Activated CD4-positive, CD25-positive, alpha-beta regulatory T cell treated with anti-CD3 and anti-CD28 coated beads, Interleukin-2, amount 50 U/mL, for 24 hours (primary cell): ENCODE data around the gene PSMD3.
"Not testable (repeated sequence)": the region's sequence is repeated elsewhere in the genome, so short reads cannot be mapped to it uniquely, and the experiment has no call there.

ENCODE experiments used
- ATAC-seq, 2 donors: fragments of 150-1000 bp; cut with Tn5 transposase; one replicate each; pipeline ENCODE4 v1.10.0; 2021; ENCODE audit warnings: mild to moderate bottlenecking in 1 of 2, moderate library complexity in 1 of 2

The PSMD3 gene

DNA sequence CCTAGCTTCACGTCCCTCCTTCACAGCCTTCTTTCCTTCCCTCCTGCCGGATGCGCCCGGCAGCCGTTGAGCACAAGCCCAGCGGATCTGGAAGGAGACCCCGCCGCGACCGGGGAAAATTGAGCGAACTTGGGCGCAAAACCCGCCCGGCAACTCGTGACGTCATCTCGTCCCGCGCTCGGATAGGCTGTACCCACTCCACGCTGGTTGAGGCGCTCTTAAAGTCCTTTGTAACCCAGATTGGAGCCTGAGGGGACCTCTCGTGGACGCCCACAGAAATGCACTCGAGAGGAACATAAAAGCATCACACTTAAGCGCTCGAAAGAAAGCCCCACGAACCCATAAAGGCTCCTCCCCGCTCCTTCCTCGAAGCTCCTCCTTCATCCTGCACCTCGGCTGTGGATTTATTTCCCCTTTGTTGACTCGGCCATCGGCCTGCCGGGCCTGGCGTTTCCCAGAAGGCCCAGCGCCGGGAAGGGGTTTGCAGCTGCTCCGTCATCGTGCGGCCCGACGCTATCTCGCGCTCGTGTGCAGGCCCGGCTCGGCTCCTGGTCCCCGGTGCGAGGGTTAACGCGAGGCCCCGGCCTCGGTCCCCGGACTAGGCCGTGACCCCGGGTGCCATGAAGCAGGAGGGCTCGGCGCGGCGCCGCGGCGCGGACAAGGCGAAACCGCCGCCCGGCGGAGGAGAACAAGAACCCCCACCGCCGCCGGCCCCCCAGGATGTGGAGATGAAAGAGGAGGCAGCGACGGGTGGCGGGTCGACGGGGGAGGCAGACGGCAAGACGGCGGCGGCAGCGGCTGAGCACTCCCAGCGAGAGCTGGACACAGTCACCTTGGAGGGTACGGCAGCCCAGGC is at the start of gene PSMD3:
TSS of gene PSMD3 (plus strand) at position 457 of the 856 bp plus-strand sequence. CDS start at position 621, 164 bp downstream.
- ATAC-seq, result peak; percentile 97

DNA sequence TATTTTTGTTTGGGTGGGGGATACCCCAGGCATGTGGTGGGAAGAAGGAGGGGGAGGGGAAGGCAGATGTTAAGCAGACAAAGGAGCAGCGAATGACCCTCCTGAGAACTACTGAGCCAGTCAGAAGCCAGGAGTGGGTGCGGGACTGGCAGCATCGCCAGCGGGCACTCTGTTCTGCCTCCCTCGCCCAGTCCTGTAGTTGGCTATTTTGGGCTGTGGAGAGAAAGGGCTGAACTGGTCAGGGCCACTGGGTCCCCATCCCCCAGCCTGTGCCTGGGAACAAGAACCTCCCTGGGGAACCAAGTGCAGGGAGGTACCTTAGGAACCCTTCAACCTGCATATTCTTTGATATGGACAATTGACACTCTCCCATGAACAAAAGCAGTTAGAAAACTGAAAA is 46.7 kb upstream of the PSMD3 start:
- no peak for ATAC-seq

DNA sequence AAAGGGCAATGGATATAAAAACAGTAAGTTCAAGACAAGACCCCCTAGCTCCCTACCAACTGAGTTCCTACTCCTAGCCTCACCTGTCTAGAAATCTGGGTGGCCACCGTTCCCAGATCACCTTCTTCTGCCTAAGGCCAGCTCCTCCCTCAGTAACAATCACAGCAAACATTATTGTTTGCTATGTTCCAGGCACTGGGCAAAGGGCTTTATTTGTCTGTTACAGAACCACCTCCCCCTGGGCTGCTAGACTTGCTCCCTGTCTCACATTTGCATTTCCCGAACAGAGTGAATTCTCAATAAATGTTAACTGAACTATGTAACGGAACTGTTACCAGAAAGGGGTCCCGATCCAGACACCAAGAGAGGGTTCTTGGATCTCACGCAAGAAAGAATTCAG is 46.3 kb upstream of the PSMD3 start:
- ATAC-seq, result no peak

DNA sequence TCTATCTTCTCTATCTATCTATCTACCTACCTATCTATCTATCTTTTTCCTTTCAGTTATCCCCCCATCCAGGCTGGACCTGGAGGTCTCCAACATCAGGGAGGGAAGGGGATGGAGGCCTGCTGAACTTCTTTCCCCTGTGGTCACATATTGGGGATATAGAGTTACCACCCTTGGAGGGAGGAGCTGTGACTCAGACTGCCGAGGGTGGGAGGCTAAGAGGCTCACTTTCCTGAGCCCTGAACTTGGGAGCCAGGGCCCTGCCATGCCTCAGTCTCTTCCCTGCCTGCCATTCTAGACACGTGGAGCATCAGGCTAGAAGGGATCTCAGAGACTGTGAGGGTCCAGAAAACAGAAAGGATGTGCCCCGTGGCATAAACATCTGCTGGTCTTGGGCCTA is 44.7 kb upstream of the PSMD3 start:
- no peak for ATAC-seq

DNA sequence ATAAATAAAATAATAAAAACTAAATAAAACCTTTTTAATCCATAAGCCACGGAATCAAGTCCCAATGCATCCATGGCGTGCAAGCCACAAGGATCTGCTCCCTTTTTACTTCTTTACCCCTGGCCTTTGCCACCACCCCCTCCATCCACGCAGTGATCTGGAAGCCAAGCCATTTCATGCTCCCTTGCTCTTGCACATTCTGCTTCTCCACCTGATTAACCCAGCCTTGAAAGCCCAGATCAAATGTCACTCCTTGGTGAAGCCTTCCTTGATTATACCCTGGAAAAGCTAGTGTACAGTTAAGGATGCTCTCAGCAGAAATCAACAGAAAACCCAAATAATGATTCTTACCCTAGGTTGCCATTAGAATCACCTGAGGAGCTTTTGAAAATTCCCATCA is 43.2 kb upstream of the PSMD3 start:
- no peak for ATAC-seq

DNA sequence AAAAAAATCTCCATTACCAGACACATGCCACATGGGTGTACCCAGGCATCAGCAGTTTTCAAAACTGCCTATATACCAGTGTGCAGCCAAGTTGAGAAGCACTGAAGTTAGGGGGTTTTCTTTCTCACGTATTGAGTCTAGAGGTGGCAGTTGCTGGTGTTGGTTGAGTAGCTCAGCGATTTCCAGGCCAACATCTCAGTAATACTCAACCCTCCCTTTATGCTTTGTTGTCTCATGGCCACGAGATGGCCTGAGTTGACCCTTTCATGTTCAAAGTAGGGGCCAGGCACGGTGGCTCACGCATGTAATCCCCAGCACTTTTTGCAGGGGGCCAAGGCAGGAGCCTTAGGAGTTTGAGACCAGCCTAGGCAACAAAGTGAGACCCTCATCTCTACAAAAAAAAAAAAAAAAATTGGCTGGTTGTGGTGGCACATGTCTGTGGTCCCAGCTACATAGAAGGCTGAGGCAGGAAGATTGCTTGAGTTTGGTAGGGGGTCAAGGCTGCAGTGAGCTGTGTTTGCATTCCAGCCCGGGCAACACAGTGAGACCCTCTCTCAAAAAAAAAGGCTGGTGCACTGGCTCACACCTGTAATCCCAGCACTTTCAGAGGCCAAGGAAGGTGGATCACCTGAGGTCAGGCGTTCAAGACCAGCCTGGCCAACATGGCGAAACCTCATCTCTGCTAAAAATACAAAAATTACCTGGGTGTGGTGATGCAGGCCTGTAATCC is 42.3 kb upstream of the PSMD3 start:
- ATAC-seq, result no peak

DNA sequence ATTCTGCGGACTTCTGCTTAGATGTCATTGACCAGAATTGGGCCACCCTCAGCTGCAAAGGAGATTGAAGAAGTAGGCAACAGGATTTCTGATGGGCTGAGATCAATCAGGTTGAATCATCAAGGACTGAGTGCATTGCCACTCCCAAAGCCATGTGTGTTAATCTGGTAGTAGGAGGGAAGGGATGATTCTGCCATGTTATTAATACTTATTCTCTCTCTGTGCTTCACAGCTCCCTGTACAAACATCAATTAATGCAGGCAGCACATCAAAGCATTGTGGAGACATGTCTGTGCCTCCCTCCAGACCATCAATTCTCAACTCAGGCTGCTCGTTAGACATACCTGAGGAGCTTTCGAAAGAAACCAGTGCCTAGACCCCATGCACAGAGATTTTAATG is 41.5 kb upstream of the PSMD3 start:
- no peak for ATAC-seq

DNA sequence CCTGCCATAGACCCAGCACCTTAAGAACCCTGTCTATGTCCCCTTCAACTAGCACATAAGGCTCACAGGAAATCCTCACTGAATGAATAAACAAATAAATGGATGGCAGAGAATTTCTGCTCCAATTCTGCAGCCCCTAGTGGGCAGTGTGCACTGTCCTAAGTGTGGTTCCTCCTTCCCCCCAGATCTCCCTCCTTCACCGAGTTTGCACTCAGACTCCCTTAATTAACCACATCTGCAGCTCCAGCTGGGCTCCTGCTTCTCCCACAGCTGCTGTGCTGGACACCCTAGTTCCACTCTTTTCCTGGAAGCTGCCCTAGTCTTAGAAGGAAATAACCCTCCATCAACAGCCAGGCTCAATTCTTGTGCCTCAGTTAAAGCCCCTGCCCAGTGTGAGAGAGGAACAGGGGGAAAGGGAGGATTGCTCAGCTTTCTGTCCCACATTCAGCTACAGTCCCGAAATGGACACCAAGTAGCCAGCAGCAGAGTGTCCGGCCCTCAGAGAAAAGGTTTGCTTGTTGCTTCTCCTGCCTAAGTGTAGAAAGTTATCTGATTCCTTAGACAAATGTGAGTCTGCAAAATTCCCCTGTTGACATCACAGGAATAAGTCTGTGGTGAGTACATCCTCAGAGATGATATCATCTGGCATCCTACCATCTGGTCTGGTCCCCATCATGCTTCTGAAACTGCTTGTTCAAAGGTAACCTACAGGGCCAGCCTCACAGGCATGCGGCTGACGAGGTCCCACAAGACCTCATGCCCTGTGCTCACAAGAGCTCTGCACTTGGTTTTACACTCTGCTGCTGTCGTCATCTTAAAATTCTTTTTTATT is 40.8 kb upstream of the PSMD3 start:
- peak; percentile 99 for ATAC-seq

DNA sequence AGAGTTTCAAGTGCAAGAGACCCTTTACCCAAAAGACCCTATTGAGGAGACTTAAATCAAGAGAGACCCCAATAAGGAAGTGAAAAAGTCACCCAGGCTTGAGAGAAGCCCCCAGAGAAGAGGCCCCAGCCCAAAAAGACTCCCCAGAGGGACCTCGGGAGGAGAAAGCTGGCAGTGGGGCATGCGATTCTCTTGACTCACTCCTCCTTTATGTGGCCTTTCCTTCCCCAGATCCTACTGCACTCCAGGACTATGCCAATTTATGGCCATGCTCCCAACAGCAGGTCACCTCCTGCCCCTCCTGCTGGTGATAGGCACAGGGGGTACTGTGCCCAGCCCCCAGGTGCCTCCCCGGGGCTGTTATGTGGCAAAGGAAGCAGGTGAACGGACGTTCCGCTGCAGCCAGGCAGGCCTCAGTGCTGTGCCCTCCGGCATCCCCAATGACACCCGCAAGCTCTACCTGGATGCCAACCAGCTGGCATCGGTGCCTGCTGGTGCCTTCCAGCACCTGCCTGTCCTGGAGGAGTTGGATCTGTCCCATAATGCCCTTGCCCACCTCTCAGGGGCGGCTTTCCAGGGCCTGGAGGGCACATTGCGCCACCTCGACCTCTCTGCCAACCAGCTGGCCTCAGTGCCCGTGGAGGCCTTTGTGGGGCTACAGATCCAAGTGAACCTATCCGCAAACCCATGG is 36.8 kb upstream of the PSMD3 start:
- no peak for ATAC-seq

DNA sequence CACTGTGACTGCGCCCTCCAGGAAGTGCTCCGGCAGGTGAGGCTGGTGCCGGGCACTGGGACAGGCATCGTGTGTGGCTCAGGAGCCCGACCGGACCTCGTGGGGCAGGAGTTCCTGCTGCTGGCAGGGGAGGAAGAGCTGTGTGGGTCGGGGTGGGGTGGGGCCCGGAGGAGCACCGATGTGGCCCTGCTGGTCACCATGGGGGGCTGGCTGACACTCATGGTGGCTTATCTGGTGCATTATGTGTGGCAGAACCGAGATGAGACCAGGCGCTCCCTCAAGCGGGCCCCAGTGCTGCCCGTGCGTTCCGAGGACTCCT is 36.3 kb upstream of the PSMD3 start:
- no peak for ATAC-seq

DNA sequence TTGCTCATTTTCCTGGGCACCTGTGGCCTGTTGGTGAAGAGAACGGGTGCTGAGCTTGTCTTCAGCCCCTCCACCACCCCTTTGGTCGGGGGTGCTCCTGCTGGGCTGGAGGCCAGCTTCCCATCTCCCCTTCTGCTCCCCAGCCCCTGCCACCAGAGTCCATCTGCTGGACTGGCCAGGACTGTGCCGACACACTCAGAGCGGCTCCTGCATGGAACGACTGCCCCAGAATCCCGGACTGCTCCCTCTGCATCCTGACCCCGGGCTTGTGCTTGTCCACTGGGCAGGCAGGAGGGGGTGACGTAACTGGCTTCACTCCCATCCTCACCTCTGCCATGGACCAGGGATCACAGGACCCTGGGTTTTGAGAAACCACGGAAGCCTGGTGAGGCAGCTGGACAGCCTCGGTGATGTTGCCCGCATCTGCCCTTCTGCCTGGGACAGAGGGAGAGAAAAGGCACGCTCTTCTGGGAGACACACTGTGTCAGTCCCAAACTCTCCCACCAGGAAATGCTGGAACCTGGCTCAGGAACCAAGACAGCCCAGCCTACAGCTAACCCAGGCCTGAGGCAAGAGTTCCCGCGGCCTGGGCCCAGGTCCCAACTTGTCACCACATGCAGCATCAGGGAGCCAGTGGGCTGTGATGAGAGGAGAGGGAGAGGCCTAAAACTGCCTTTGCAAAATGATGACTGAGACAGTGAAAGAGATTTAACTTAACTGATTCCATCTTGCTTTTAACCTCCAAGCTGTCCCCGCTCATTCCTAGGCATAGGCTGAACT is 33.9 kb upstream of the PSMD3 start:
- no peak for ATAC-seq

DNA sequence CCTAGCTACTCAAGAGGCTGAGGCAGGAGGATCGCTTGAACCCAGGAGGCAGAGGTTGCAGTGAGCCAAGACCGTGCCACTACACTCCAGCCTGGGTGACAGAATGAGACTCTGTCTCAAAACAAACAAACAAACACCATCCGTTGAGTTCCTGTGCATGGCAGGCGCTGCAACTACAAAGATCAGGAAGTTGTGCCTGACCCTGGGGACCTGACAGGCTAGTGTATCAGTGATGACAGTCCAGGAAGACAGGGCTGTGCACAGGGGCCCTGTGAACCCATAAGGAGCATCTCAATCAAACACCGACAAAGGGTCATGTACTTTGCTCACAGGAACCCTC is 32.1 kb upstream of the PSMD3 start:
- not testable (repeated sequence) for ATAC-seq

DNA sequence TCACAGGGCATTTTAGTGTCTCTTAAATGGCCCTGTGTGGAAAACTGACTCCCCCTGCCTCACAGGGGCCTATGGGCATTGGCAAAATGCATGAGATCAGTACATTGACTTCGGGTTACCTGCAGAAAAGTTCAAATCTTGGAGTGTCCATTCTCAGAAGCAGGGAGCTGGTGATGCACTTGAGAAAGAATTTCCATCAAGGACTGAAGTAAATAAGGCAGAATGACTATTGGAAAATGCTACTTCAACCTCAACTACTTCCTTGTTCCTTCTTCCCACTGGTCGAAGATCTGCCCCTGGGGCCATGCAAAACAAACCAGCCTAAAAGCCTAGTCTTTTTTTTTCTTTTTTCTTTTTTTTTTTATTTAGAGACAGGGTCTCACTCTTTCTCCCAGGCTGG is 31.6 kb upstream of the PSMD3 start:
- no peak for ATAC-seq

DNA sequence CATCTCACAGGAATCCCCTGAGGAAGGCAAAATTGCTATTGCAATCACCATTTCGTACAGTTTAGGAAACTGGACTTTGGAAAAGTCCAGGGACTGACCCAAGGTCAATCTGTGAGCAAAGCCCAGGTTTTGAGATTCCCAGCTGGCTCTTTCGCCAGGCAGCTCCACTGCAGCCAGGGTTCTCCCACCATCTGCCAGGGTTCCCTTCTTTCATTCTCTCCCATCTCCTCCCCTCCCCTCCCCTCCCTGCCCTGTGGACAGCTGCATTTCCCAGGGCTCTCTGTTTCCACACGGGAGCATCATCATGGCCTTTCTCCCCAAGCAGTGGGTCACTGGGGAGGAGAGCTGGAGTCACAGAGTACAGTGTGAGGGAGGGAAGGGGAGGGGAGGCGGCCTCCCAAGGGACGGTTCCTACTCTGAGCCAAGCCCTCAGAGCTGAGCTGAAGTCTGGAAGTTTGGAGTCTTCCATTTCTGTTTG is 29.7 kb upstream of the PSMD3 start:
- no peak for ATAC-seq

DNA sequence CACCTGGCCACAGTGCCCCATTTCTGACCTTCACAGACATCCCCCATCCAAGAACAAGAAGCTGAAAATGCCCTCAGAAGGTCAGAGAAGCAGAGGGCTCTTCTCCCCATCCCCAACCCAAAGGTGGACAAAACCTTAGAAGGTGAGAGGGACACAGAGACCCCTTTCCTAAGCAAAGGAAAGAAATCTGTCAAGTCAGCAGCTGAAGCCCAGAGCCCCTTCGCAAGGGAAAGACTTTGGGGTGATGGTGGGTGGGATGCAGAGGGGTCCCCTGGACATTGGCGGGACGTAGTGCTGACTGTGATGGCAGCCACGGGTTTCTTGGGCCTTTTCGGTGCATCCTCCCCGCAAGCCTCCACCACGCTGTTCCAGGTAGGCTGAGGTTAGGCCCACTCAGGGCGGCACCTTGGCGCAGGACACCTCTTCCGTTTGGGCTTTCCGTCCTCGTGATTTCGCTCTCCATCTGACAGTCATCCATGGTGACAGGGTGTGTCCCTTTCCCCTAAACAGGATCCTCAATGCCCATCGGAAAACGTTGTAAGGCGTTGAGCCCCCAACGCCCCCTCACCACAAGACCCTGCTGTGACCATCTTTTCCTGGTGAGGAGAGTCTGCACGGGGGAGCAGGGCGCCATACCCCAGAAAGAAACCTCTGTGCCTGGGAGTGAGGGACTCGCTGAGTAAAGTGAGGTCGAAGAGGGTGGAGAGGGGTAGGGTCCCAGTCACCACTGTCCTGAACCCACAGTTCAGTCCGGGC is 28.5 kb upstream of the PSMD3 start:
- peak in 1 of 2 donors; percentile 5 for ATAC-seq

DNA sequence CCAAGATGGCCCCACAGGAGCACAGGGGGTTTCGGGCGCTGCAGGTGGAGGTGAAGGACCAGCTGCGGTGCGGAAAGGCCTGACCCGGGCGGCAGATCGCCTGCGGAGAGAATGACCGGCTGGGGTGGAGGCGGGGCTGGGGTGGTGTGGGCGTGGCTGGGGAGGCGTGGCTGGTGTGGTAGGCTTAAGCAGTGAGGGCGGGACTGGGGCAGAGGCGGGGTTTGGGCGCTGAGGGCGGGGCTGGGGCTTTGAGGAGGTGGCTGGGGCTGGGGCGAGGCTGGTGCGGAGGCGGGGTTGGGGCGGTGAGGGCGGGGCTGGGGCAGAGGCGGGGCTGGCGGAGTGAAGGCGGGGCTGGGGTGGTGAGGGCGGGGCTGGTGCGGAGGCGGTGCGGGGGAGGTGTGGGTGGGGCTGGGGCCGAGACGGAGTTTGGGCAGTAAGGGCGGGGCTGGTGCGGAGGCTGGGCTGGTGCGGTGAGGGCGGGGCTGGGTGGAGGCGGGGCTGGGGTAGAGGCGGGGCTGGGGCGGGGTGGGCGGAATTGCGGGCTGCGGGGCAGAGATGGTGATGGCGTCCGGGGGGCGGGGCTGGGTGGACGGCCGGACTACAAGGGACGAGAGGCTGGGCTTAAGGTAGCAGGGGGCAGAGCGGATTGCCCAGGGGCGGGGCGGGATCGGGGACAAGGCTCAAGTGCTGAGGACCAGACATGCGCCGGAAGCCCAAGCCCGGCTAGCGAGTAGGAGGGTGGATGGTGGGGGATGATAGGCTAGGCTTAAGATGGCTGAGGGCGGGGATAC is 27.7 kb upstream of the PSMD3 start:
- peak; percentile 81 to 82 for ATAC-seq

DNA sequence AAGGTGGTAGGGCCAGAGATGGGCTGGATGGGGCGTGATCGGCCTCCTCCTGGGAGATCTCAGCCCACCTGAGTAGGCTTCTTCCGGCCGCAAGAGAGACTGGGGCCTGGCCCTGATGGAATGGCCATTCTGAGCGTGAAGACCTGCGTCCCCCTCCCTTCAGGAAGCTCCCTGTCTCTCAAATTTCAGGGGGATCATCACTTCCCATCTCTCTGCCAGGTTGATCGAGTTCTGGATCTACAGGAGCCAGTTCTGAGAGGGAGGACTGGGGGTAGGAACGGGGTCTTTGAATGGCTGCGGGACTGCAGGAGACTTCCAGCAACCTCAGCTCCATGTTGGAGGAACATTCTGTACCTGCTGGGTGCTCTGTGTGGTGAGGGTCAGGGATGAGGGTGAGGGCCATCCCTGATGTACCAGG is 27.1 kb upstream of the PSMD3 start:
- ATAC-seq, result no peak

DNA sequence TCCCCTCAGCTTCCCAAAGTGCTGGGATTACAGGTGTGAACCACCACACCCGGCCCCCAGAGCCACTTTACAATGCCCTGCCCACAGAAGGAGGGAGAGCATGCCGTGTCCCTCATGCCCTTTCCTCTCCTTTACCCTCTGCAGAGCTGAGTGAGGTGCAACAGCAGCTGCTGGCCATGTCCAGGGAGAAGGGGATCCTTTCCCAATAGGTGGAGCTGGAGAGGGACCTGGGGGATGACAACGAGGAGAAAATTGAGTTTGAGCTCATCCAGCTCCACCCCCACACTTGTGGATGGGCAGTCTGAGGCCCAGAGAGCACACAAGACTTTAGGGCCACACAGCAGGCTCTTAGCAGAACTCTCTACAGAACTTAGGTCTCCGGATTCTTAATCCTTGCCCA is 25.7 kb upstream of the PSMD3 start:
- no peak for ATAC-seq

DNA sequence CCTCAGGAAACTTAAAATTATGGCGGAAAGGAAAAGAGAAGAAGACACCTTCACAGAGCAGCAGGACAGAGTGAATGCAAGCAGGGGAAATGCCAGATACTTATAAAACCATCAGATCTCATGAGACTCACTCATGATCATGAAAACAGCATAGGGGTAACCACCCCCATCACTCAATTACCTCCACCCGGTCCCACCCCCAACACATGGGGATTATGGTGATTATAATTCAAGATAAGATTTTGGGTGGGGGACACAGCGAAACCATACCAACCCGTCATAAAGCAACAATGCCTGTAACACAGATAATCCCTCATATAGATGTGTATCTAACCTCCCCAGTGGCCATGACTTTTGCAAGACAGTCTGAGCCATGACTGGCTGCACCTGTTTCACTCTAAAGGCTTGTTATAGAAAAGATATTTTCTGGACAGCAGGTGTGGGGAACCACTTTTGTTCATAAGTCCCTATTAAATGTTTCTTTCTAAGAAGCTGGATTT is 24.8 kb upstream of the PSMD3 start:
- ATAC-seq, result no peak

DNA sequence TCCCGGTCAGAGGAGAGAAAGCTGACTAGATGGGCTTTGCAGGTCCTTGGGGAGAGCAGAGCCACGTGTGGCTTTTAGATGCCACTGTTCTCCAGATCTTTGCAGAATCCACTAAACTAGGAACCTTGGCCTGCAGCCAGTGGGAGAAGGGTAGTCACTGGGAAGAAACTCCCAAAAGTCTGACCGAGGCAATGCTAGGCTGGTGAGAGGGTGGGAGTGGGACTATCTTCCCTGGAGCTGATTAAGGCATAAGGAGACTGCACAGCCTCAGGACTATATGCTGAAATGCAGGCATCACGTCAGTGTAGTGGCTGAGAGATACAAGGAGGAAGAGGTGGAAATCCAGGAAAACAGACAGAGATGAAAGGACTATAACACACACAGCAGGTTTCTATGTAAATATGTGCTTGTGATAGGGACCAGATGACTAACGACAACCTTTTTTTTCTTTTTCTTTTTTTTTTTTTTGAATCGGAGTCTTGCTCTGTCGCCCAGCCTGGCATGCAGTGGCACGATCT is 20.0 kb upstream of the PSMD3 start:
- no peak for ATAC-seq
